Astrocyte of the spinal cord (primary cell): ENCODE results near the gene IL13RA1.
"Not testable (repeated sequence)": the region's sequence is repeated elsewhere in the genome, so short reads cannot be mapped to it uniquely, and the experiment has no call there.

Experiments
- DNase-seq: peaks from one replicate; pipeline ENCODE4 v3.0.0; 2011; ENCODE audit warnings: low read depth, low spot score
- H3K4me3 ChIP-seq: 2 replicates; pipeline ENCODE4 v1.5.1; 2011; ENCODE audit warnings: low read depth, mild to moderate bottlenecking, low read length, moderate library complexity
- in situ Hi-C: cut with HindIII; loops from 2 replicates; pipeline ENCODE4 v1.10.0; 2017; ENCODE audit warnings: low sequenced_read_pairs
- TF ChIP-seq, protein P1 (sequence below): IDR thresholded peaks from 2 replicates; pipeline ENCODE4 v1.5.1; 2012; ENCODE audit warnings: low read depth, mild to moderate bottlenecking, low read length, inconsistent platforms

The IL13RA1 gene

DNA sequence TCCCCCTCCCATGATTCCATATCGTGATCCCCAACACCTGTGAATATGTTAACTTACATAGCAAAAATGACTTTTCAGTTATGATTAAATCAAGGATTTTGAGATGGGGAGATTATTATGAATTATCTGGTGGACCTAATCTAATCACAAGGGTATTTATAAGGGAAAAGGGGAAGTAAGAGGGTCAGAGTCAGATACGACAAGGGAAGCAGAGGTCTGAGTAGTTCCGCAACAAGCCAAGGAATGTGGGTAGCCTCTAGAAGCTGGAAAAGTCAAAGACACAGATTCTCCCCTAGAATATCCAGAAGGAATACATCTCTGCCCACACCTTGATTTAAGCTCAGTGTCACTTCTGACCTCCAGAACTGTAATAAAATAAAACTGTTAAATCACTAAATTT lies 1.0 kb upstream of the IL13RA1 start:
- no peak for DNase-seq
- TF ChIP-seq, protein P1, sequence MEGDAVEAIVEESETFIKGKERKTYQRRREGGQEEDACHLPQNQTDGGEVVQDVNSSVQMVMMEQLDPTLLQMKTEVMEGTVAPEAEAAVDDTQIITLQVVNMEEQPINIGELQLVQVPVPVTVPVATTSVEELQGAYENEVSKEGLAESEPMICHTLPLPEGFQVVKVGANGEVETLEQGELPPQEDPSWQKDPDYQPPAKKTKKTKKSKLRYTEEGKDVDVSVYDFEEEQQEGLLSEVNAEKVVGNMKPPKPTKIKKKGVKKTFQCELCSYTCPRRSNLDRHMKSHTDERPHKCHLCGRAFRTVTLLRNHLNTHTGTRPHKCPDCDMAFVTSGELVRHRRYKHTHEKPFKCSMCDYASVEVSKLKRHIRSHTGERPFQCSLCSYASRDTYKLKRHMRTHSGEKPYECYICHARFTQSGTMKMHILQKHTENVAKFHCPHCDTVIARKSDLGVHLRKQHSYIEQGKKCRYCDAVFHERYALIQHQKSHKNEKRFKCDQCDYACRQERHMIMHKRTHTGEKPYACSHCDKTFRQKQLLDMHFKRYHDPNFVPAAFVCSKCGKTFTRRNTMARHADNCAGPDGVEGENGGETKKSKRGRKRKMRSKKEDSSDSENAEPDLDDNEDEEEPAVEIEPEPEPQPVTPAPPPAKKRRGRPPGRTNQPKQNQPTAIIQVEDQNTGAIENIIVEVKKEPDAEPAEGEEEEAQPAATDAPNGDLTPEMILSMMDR, result no peak
- no peak overlapping the region for H3K4me3 ChIP-seq
- in situ Hi-C loops, result no loop called here

DNA sequence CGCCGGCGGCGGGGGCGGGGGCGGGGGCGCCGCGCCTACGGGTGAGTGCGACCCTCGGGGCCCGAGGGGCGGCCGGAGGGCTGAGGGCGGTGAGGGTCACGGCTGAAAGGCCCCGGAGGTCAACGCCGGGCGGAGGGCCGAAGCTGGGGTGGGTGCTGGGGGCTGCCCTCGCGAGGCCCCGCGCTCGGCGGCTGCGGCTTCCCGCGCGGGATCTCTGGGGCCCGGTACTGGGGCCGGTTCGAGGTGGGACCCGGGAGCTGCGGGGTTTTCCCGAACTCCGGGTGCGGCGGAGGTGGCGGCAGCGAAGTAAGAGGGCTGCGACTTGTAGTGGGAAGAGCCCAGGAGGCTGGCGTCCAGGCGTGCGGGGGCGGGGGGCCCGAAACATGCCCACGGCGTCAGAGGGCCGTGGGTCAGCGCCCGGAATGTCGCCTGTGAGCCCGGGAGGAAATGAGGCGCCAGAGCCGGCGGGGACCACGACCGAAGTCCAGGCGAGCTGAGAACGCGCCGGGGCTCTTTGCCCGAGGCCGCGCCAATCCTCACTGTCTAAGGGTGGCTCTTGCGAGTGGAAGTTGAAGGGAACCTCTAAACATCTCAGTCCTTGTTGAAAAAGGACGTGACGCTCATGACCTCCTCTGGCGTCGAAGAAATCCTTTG lies 407 bp downstream of the IL13RA1 start:
- in situ Hi-C loops, result no loop called here
- peak; percentile 19 for DNase-seq
- TF ChIP-seq, protein P1, result no peak
- peak overlapping the region; percentile 57 for H3K4me3 ChIP-seq

GRCh38 chrX:118729042-118729652 lies 1.7 kb downstream of the IL13RA1 start:
- TF ChIP-seq, protein P1, result no peak
- H3K4me3 ChIP-seq, result no peak overlapping the region
- in situ Hi-C loops, result no loop called here
- DNase-seq, result no peak

- DNase-seq, result peak; percentile 65
- in situ Hi-C loops, result no loop called here
These were observed 3.3 kb downstream of the IL13RA1 start for GRCh38 chrX:118730500-118731247.

DNA sequence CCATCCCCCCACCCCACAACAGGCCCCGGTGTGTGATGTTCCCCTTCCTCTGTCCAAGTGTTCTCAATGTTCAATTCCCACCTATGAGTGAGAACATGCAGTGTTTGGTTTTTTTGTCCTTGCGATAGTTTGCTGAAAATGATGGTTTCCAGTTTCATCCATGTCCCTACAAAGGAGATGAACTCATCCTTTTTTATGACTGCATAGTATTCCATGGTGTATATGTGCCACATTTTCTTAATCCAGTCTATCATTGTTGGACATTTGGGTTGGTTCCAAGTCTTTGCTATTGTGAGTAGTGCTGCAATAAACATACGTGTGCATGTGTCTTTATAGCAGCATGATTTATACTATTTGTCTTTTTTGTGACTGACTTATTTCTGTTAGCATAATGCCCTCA lies 5.1 kb downstream of the IL13RA1 start:
- not testable (repeated sequence) for DNase-seq

More at GRCh38 chrX:118730500-118731247, 3.3 kb downstream of the IL13RA1 start:
- TF ChIP-seq, protein P1, result no peak
- H3K4me3 ChIP-seq, result no peak overlapping the region

DNA sequence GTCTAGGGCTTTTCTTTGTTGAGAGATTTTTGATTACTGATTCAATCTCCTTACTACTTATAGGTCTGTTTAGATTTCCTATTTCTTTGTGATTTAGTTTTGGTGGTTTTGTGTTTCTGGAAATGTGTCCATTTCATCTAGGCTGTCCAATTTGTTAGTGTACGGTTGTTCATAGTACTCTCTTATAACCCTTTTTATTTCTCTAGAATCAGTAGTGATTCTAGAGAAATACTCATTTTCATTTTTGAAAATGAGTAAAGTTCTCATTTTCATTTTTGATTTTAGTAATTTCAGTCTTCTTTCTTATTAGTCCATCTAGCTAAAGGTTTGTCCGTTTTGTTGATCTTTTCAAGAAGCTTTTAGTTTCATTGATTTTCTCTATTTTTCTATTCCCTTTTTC lies 7.5 kb downstream of the IL13RA1 start:
- DNase-seq, result no peak
- H3K4me3 ChIP-seq, result no peak overlapping the region
- in situ Hi-C loops, result no loop called here
- TF ChIP-seq, protein P1, result no peak

More for the DNA sequence above, 5.1 kb downstream of the IL13RA1 start:
- H3K4me3 ChIP-seq, in situ Hi-C loops: not testable (repeated sequence)
